Skin of body (tissue), 2 donors: Measurements from ENCODE around the gene ERBB2. TPM values are rescaled to one million over a fixed set of nuclear protein-coding genes. Genes with fewer than 3 reads are reported as not detected.
"Not testable (repeated sequence)": the region's sequence is repeated elsewhere in the genome, so short reads cannot be mapped to it uniquely, and the experiment has no call there.

Experiments used
- DNase-seq: peaks from one replicate; lab custom pipeline; 2025; lab: John Stamatoyannopoulos, UW
- total RNA-seq: library from RNA; depleted of rRNA; stranded (reverse); fragments of >200 nt; gene quantifications from one replicate; pipeline ENCODE4 v1.2.3, GENCODE V29; 2014

The ERBB2 gene
- total RNA-seq, 1 donor from 2014 or later, result 61.1 TPM

GRCh38 chr17:39702901-39703893, 3.3 kb downstream of the ERBB2 start:
- DNase-seq, result no peak

GRCh38 chr17:39703913-39704312, 4.0 kb downstream of the ERBB2 start:
- DNase-seq, result no peak

- DNase-seq, result no peak
These were observed 5.1 kb downstream of the ERBB2 start for GRCh38 chr17:39704821-39705551.

- DNase-seq, result no peak
These were observed 6.0 kb downstream of the ERBB2 start for GRCh38 chr17:39705786-39706348.

GRCh38 chr17:39706383-39706782, 6.5 kb downstream of the ERBB2 start:
- no peak for DNase-seq

- DNase-seq, result no peak
These were observed 7.1 kb downstream of the ERBB2 start for GRCh38 chr17:39706921-39707337.

GRCh38 chr17:39709319-39709997, 9.6 kb downstream of the ERBB2 start:
- no peak for DNase-seq

GRCh38 chr17:39709998-39710964, 10.4 kb downstream of the ERBB2 start:
- DNase-seq, result no peak

GRCh38 chr17:39711071-39711470, 11.2 kb downstream of the ERBB2 start:
- DNase-seq, result not testable (repeated sequence)

GRCh38 chr17:39711851-39712250, 12.0 kb downstream of the ERBB2 start:
- DNase-seq, result no peak

GRCh38 chr17:39714234-39714633, 14.4 kb downstream of the ERBB2 start:
- no peak for DNase-seq

GRCh38 chr17:39715375-39716072, 15.7 kb downstream of the ERBB2 start:
- no peak for DNase-seq

GRCh38 chr17:39716073-39716818, 16.4 kb downstream of the ERBB2 start:
- no peak for DNase-seq

- DNase-seq, result no peak
These were observed 17.1 kb downstream of the ERBB2 start for GRCh38 chr17:39716879-39717536.

- no peak for DNase-seq
These were observed 17.8 kb downstream of the ERBB2 start for GRCh38 chr17:39717660-39718059.

GRCh38 chr17:39719563-39720355, 19.9 kb downstream of the ERBB2 start:
- no peak for DNase-seq

GRCh38 chr17:39722104-39722503, 22.2 kb downstream of the ERBB2 start:
- DNase-seq, result no peak
